ENCODE measurements around the gene FHIT.

FHIT gene

DNA sequence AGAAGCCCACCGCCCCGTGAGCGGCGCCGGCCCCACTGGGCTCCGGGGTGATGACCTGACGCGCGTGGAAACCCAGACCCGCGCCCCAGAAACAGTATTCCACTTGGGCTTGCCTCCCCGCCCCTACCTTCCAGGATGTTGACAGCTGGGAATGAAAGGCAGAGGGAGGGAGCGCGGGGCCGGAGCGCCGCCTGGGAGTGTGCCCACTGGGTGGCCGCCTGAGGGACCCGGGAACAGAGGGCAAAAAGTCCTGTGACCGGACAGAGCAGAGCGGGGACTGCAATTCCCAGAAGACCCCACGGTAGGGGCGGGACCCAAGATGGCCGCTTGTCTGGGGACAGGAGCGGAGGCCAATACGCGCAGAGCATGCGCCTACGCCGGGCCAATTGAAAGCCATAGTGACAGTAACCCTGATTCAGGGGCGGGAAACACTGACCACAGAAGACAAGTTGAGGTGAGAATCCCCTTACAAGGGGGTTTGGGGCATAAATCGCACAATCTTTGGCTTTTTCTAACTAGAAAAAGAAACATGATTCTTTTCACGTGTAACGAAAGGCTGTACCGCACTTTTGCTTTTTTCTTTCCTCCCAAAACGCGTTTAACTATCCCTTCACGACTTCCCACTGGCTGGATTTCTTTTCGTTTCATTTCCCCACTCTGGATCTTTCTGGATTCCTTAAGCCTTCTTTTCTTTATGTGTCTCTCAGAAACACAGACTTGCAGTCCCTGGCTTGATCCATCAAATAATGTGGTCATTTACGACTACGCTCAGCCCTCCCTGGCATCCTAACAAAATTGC, at the start of gene FHIT:
Gene FHIT (minus strand): TSS at position 279 of the 799 bp plus-strand sequence.
- DNase-seq, result peak; percentile 72

DNA sequence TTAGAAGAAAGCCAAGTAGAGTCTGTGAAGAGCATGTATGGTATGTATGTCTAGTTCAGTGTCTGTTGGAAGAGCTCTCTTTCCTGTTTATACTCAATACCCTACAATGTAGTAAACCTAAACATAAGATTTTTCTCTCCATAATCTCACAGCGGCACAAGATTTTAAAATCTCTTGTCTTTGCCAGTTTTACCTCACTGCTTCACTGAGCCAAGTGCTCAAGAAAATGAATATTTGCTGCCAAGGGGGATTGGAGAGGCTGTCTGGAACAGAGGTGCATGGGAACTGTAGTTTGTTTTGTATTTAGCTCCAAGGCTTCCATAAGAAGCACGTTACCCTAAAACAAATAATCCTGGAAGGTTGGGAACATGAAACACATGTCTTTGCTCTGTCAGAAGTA, 49.5 kb upstream of the FHIT start:
- DNase-seq, result no peak

DNA sequence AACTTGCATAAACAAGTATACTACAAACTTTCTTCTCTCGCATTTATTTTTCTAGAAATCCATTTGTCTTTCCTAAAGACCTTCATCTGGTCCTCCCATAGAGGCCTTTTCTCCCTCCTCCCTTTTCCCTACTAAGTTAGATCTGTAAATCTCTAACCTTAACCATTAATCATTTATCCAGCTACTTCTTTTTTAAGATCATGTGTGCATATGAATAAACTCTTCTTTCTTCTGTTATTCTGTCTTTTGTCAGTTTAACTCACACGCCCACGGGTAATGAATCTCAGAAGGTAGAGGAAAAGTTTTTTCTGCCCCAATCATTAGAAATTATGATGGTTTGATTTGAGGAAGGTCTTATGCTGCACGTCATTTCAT, 48.7 kb upstream of the FHIT start:
- DNase-seq, result no peak

DNA sequence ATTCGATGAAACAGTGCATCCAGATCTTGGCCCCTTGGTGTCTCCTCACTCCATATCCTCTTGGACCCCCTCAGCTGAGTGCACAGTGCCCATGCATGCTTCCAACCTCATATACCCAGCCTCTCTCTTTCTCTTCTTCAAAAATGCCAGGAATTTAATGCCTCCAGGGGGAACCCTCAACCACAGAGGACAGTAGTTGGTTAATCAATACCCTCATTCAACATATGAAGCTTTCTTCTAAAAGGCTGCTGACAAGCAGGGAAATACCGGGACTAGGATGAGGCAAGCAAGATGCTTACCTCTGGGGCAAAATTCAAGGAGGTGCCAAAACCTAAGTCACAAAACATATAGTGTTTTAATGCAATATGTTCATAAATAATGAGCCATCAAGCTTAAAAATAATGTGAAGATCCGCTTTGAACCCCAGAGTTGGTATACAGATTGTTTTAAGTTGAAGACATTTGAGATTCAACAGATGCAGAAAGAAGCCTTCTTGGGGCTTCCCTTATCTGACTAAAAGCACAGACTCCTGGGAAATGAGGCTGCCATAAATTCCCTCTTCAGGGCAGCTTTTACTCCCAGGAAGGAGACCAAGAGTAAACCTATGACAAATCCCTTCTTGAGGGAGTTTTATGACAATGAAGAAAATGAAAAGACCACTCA, 48.2 kb upstream of the FHIT start:
- DNase-seq, result no peak

DNA sequence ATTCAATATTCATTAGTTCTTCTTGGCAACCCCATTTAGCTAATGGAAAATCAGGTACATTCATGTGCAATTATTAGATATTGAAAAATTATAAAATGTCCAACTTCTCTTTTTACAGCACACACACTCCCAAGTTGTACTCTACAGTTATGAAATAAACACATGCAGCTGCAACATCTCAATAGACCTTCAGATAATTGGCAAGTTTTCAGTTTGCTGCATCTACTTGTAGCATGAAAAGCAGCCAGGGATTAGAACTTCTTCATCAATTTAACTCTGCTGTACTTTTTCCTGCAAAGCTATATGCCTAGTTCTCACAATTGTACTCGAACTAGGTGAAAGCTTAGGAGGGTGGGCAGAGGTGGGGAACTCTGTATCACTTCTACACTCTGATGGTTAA, 46.6 kb upstream of the FHIT start:
- no peak for DNase-seq

DNA sequence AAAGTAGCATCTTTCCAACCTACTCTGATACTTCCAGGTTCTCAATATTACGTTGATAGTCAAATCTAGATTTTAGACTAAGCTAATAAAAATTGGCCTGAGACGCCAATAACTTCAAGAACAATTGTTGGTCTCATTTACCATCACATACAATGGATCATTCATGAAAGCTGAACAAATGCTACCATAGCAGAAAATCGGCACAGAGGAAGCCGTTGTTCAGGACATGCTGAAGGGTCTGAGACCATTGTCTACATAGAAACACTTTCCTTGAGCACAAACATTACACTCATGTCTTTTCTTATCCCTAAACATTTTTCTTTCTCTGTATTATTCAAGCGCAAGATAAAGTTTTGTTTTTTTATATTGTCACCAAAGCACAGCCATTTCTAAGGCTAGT, 37.2 kb upstream of the FHIT start:
- DNase-seq, result no peak

DNA sequence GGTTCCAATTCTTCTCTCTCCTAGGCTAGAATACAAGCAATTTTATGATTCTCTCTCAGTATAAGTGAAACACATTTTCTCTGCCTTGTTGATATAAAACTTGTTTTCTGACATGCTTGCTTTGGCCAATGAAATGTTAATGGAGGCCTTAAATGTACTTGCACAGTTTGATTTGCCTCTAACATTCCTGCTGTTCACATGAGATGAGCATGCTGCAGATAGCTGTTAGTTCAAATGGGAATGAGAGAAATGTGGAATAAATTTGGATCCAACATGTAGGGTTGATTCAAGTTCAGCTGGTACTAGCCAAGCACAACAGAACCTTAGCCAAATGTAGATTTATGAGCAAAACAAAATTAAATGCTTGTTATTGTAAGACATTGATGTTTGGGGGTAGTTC, 32.6 kb upstream of the FHIT start:
- DNase-seq, result no peak

DNA sequence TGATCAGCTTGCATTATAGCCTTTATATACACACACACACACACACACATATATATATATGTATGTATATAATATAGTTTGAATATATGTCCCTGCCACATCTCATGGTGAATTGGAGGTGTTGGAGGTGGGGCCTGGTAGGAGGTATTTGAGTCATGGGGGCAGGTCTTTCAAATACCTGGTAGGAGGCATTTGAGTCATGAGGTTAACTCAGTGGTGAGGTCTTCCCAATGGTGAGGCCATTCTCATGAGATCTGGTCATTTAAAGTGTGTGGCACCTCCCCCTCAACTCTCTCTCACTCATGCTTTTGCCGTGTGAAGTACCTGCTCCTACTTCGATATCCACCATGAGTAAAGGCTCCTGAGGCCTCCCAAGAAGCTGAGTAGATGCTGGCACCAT, 27.5 kb upstream of the FHIT start:
- no peak for DNase-seq

DNA sequence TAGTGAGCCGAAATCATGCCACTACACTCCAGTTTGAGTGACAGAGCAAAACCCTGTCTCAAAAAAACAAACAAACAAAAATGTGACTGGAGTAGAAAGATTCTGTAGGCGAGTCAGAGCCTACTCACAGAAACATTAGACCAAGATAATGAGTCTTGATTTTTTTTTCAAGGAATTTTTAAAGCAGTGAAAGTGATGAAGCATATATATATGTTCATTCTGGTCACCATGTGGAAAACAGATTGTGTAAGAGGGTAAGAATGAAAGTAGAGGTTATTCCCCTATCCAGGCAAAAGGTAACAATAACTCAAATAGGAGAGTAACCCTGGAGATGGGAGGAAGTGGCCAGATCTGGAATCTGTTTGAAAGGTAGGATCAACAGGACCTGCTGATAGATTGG, 26.2 kb upstream of the FHIT start:
- DNase-seq, result no peak

DNA sequence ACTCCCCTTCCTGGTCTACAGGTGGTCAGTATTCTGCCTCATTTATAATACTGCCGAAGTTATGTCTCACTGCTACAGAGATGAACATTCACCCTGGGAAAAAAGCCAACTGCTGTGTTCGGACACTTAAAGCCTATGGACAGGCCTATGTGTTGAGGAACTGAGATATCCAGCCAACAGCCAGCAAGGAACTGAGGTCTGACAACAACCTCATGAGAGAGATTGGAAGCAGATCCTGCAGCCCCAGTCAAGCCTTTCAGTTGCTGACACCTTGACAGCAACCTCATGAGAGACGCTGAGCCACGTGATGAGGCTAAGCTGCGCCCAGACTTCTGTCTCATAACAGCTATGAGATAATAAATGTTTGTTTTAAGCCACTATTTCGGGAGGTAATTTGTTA, 18.2 kb upstream of the FHIT start:
- no peak for DNase-seq

DNA sequence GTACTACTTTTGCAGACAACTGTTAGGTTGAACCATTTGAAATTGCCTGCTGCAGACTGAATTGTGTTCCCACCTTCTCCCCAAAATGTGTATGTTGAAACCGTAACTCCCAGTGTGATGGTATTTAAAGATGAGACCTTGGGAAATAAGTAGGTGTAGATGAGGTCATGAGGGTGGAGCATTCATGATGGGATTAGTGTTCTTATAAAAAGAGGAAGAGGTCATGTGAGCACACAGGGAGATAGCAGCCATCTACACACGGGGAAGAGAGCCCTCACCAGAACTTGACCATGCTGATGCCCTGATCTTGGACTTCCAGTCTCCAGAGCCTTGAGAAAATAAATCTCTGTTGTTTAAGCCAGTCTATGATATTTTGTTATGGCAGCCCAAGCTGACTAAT, 17.4 kb upstream of the FHIT start:
- DNase-seq, result no peak

DNA sequence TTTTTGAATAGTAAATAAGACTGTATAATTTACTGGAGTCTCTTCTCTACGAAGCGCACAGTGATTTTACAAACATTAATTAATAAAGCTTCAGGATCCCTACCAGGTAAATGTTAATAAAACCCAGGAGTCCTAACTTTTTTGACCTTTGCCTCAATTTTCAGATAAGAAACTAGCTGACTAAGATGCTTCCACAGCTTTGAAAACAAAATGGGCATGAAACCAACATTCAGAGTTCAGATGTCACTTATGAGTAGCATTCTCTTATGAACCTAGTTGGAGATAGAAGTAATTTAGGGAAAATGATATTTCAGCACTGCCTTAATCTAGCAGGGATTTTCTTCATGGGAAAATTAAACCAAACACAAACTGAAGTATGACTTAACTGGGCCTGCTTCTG, 13.0 kb upstream of the FHIT start:
- no peak for DNase-seq

DNA sequence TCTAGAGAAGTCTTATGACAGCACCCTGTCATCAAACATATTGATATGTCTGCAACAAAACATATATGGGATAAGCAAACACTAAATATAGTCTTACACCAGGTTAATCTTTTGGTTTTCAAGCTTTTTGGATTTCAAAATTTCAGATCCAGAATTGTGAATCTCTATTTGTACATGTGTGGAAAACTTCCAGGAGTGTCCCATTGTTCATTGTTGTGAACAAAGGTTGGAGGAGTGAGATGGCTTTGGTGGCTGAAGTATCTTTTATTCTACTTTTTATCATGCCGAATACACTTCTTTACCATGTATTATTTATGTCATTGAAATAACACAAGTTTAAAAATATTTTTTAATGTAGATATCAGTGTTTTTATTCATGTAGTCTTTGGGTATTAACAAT, 5.9 kb upstream of the FHIT start:
- no peak for DNase-seq

DNA sequence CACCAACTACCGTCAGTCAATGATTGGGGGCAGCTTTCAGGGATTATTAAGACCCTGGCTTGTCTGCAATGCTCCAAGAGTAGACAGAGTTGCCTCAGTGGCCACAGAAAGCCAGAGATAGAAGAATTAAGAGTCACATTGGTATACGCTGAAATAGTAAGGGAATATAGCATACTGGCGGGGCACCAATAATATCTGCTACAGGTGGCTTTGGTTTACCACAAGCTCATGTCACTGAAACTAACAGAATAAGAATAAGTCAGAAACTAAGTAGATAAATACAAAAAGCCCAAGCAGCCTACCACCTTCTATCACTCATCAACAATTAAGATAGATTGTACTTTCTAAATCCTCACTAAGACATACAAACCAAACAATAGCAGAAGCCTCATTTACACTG, 2.5 kb upstream of the FHIT start:
- DNase-seq, result no peak

DNA sequence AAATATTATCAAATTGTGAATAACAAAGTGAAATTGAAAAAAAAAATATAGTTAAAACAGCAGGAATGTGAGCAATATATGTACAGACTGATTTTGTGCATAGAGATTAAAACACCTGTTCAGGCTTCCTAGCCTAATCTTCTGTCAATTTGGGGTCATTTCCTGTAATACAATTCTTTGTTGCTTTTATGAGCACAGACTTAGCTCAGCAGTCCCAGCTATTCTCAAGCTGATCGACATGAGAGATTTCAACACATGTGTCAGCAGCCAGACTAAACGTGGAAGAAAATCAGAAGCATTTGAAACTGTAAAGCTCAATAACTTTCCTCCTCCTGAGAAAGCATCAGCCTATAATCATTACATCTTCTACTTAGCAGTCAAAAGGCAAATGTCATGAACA, 1.6 kb upstream of the FHIT start:
- no peak for DNase-seq

DNA sequence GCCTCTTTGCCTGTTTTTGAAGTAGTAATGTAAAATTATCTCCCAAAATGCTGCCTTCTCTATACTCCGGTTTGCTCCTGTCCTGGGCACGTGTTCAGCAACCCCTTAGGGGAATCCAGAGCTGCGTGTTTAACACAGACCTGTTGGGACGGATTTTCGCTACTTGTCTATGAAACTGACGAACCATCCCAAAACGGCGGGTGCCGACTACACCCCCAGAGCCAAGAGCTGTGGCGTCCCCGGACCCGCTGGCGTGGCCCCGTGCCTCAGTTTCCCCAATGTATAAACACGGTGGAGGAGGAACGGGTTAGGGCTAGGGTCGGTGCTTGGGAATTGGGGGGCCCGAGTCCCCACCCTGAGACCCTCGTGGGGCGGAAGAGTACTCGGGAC, 473 bp downstream of the FHIT start:
- DNase-seq, result no peak

DNA sequence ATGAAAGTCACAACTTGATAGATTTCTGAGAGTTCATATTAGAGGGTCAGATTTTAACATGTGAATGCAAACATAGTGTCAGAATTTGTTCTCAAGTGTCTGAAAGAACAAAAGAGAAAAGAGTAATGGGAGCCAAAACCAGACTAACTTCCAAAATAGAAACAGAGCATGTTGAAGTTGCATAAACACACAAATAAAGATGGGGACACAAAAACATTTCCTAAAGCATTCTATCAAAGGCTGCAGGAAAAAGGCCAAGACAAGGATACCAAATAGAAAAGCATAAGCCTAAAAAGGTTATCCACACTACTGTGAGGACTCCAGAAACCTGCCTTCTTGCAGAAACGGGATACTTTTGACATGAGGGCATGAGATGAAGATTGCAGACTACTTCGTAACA, 2.8 kb downstream of the FHIT start:
- no peak for DNase-seq

DNA sequence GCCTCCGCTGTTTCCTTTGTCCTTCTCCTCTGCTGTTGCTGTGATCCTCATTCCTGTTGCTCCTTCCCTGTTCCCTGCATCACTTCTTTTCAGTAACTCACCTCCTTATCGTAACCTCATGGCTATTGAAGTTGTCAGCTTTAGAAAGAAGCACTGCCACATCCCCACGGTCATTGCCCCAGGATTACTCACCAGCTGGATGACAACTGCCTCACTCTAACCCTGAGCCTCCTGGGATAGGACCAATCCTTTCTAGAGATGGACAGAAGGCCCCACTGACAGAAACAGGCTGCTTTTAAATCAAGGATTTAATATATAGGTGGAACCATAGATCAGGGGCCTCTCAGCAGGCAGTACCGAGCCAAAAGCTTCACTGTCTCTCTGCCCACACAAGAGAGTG, 4.1 kb downstream of the FHIT start:
- no peak for DNase-seq

DNA sequence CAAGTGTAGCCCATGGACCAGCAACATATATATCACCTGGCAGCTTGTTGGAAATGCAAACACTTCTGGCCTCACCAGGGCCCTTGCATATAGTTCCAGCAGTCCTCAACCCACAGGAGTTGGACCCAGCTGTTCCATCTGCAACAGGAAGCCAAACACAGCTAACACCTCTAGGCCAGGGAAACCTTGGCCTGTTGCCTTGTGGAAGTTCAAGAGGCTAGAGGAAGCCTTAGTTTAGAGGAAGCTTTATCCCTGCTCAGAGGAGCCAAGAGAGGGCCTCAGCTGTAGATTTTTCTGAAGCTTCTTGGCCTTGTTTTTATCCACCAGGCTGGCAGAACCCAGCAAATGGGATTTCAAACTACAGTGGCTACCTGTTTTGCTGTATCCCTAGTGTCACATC, 11.4 kb downstream of the FHIT start:
- DNase-seq, result no peak

DNA sequence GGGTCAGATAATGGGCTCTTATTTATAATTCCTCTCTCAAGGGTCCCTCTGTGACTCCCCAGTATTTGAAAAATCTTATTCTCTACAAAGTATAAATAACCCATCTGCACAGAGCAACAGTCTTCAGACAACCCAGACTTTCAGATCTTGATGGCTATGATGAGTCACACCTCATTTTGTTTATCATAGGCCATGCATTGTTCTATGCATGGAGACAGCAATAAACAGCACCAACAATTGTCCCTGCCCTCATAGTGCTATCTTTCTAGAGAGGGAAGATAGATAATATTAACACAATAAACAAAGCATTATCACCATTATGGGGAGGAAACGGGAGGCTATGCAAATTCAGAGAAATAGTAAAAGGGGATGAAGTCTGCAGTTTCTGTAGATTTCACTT, 13.4 kb downstream of the FHIT start:
- DNase-seq, result no peak

DNA sequence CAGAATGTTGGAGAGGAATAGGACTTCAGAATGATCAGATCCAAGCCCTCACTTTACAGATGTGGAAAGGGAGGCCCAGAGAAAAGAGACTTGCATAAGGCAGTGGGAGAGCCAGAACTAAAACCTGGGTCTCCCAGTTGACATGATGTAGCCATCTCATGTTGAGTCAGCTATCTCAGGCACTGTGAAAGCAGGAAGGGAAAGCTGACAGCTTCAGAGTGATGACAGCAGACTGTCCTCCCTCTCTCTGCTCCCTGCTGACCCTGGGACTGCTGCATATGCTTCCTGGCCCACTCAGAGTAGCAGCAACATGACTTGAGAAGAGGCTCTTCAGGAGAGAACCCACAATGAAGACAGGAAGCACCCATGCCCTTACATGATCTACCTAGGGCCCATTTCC, 14.7 kb downstream of the FHIT start:
- DNase-seq, result no peak

DNA sequence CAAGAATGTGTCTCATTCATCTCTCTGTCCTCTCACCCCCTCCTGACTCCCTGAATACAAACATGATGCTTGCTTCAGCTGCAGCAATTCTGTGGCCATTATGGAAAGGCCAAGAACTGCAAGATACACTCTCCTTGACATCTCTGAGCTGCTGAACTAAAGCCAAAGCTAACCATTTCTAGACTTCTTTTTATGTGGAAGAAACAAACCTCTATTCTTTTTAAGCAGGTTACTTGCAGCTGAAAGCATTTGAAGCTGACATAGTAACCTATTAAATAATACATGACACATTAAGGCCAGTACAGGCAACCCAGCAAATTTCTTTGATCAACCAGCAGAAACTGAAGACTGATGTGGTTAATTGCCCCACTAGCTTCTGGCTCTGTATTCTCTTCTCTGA, 17.5 kb downstream of the FHIT start:
- no peak for DNase-seq

DNA sequence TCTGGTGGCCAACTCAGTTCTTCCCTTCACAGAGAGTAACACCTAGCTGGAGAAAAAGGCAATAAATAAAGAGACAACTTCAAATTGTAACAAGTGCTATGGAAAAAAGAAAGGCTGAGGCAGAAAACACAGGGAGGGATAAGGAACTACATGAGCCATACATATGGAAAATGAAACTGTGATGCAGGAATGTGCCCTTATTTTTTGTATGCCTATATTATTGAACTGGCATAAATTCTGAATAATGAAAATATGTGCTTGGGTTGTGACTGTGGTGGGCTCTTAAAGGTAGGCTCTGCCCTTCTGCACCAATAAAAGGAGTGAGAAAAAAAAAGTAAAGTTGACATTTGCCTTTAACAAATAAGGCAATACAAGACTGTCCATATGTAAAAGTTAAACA, 19.6 kb downstream of the FHIT start:
- no peak for DNase-seq

DNA sequence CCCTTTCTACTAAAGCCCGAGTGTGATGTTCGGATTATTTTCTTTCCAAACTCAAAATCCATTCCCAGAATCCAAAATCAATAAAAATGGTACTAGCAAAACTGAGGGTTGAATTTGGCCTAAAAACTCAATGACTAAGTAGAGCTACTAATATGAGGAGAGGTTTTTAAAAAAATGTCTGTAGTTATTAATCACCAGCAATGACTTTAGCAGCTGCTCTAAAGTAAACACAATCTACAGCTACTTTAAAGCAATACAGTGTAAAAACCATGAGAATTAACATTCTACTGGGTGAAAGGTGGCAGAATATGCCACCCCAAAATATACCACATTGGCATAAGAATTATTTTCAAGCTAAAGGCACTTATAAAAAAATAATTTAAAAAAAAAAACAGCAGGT, 23.5 kb downstream of the FHIT start:
- no peak for DNase-seq

DNA sequence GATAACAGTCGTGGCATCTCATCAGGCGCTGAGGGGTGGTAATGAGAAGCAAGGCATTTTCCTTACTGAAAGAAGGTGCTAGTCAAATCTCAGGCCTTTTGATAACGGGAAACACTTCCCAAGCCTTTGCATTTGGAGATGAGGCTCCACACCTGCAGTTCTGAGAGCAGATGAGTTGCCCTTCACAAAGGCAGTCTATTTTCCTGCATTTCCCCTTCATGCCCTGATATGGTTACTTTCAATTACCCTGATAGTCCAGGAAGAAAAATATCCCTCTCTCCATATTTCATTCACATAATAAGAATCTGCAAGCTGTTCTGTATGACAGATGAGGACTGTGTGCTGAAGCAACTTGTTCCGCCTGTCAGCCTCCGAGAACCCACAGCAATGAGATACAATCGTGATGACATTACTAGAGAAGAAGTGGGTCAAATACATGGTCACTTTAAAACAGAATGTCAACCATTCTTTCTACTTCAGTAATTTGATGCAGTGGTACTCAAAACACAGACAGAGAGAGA, 25.0 kb downstream of the FHIT start:
- DNase-seq, result no peak
